ENCODE results near the gene TBX18.

DNA sequence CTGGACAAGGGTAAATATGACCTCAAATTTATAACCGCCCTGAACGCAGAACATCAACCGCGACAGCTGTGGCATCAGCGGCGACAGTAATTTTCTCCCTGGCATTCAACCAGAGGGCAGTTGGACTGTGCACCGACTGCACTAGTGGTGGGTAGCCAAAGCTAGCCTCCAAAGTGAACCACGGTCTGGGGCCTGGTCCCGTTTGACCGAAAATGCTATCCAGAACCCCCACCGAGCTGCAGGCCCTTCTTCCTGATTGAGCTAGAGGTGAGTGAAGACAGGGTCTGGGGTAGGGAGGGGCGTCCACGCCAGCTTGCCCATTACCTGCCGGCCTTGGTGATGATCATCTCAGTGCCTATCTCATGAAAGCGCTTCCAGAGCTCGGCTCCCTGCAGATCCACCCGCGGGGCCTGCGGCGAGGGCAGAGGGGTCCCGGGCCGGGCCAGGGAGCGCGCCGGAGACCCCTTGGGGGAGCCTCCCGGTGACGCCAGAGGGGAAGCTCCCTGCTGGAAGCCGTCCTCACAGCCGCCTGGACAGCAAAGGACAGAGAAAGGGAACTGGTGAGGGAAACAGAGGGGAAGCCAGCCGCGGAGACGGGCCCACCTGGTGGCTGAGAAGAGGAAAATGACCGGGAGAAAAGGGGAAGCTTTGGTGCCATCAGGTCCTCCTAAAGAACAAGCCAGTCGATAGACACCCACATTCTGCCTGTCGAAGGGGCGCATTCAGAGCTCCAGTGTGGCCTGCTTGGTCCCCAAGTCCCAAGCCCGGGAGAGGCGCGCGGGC, 2.0 kb downstream of the TBX18 start:
- TF ChIP-seq, protein P1, sequence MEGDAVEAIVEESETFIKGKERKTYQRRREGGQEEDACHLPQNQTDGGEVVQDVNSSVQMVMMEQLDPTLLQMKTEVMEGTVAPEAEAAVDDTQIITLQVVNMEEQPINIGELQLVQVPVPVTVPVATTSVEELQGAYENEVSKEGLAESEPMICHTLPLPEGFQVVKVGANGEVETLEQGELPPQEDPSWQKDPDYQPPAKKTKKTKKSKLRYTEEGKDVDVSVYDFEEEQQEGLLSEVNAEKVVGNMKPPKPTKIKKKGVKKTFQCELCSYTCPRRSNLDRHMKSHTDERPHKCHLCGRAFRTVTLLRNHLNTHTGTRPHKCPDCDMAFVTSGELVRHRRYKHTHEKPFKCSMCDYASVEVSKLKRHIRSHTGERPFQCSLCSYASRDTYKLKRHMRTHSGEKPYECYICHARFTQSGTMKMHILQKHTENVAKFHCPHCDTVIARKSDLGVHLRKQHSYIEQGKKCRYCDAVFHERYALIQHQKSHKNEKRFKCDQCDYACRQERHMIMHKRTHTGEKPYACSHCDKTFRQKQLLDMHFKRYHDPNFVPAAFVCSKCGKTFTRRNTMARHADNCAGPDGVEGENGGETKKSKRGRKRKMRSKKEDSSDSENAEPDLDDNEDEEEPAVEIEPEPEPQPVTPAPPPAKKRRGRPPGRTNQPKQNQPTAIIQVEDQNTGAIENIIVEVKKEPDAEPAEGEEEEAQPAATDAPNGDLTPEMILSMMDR (IDR thresholded peaks at IDR 0.05; ENCODE audit: low read depth, low read length): no peak
- no peak for TF ChIP-seq MYC (IDR thresholded peaks at IDR 0.05; ENCODE audit: low read depth, low read length)

Data from NB4 (cell line).